Measurements from ENCODE around the gene PDGFD.

PDGFD gene

GRCh38 chr11:103959279-103959942 is 204.5 kb downstream of the PDGFD start:
- DNase-seq (ENCODE audit: low spot score): no peak

DNA sequence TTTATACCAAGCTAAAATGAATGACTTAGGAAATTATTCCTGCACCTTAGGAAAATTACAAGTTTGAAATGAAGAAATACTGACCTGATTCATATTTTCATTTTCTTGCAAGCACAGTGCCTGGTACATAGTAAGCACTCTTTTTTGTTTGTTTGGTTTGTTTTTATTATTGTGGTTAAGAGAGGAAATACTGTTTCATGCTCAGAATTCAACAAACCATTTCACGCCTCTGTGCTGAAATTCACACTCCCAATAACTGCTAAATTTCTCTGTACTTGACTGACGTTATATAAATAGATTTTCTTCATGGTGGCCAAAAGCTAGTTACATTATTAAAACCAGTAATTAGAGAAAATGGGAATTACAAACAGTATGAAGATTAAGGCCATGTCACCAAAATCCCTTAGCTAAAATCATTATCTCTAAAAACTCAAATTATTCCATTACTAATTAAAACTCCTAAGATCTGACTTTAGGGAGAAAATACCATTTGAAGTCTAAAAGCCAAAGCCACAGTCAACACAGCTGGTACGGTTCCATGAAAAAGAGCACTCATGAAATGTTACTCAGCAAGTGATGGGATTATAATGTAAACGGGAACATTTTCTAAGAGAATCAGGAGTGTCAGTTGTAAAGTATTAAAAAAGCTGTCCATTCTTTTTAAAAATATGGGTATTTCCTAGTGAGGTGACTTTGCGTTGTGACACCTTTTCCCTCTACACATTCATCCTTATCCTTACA is 205.3 kb downstream of the PDGFD start:
- no peak for DNase-seq (ENCODE audit: low spot score)

GRCh38 chr11:103953797-103954486 is 210.0 kb downstream of the PDGFD start:
- DNase-seq (ENCODE audit: low spot score): no peak

DNA sequence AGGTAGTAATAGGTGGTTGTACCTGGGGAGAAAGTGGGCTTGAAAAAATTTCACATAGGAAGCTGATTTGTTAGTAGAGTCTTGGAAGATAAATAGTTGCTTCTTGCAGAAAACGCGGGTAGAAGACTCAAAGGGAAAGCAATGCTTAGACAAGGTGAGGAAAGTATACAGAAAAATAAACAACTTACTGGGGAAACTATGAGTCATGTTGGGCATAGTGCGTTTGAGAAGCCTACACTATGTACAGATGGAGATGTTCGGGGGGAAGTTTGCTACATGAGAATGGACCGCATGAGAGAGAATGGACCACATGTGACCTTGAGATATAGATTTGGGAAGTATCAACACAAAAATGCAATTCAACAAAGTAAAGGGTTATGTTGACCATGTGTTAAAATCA is 214.2 kb downstream of the PDGFD start:
- DNase-seq (ENCODE audit: low spot score): no peak

GRCh38 chr11:103948187-103948763 is 215.7 kb downstream of the PDGFD start:
- DNase-seq (ENCODE audit: low spot score): peak; percentile 39

DNA sequence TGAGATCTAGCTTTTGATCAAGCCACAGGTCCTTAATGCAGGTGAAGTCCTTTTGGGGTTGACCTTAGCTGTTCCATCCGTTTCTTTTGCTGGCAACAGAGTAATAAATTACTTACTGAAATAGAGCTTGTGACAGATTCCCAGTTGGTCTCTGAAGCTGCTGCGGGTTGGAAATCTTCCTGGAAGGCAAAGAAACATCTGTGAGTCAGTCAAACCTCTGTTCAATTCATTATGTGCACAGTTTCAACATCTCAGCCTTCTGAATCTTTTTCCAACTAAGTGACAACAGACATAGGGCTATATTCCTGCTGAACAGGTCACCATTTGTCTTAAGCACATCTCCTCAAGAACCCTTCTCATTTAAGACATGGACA is 216.4 kb downstream of the PDGFD start:
- DNase-seq (ENCODE audit: low spot score): no peak

DNA sequence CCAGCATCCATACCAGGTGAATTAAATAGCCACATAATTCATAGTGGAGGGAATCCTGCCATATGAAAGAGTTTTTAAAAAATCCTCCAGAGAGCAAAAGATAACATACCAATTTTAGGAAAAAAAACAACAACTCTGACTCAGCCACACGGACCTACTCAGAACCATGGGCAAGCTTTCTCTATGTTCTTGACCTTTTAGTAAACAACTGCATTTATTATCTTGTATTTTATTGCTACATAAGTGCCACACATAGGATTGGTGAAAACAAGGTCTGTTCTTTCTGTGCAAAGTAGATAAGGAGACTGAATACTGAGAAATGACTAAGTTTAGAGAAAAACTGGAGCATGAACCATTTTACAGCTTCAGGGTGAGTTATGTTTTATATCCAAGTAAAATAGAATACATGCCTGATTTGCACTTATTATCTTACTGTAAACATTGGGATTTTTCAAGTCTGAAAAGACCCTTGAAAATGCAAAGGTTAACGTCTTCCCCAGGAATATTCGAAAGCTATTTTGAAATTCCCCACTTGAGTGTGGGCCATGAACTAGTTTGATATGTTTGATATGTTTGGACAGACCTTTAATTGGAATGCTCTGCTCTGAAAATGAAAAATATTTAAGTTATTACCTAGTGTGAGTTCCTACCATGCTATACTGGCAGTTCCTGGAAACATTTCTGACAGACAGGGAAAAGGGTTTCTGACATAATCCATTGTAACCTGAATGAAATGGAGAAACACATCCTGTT is 217.0 kb downstream of the PDGFD start:
- no peak for DNase-seq (ENCODE audit: low spot score)

GRCh38 chr11:103944251-103944940 is 219.6 kb downstream of the PDGFD start:
- no peak for DNase-seq (ENCODE audit: low spot score)

DNA sequence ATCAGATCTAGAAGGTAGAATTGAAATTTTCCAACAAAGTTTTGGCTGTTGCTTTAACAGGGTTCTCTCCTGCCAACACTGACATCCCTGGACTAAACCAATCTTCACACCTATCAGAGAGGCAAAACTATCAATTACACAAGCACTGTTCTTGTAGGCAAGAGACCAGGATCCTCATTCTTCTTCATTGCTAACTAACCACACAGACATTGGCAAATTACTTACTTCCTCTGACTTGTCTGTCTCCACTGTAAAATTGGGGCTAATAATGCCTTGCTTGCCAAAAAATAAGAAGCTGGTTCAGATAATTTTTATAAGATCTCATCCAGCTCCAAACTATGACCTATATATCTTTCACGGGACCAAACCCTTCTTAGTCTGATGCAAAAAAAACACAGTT is 221.3 kb downstream of the PDGFD start:
- DNase-seq (ENCODE audit: low spot score): no peak

GRCh38 chr11:103940551-103940950 is 223.4 kb downstream of the PDGFD start:
- no peak for DNase-seq (ENCODE audit: low spot score)

GRCh38 chr11:103939694-103940093 is 224.3 kb downstream of the PDGFD start:
- no peak for DNase-seq (ENCODE audit: low spot score)

- DNase-seq (ENCODE audit: low spot score): no peak
These were observed 227.9 kb downstream of the PDGFD start for GRCh38 chr11:103936059-103936458.

DNA sequence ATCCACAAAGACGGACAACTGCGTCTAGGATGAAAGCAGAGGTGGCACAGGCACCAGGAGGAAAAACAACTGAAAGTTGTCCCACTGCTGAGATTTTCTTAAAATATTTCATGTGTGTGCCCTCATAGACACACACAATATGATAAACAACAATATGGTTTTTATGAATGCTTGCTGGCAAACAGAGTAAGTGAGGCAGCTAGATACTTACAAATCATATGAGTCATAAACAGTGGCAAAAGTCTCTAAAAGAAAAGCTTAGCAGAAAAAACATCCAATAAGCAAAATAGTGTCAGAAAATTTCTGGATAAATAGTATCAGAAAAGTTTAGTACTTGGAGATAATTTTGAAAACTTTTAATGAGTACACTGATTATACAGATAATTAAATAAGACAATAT is 228.7 kb downstream of the PDGFD start:
- no peak for DNase-seq (ENCODE audit: low spot score)

DNA sequence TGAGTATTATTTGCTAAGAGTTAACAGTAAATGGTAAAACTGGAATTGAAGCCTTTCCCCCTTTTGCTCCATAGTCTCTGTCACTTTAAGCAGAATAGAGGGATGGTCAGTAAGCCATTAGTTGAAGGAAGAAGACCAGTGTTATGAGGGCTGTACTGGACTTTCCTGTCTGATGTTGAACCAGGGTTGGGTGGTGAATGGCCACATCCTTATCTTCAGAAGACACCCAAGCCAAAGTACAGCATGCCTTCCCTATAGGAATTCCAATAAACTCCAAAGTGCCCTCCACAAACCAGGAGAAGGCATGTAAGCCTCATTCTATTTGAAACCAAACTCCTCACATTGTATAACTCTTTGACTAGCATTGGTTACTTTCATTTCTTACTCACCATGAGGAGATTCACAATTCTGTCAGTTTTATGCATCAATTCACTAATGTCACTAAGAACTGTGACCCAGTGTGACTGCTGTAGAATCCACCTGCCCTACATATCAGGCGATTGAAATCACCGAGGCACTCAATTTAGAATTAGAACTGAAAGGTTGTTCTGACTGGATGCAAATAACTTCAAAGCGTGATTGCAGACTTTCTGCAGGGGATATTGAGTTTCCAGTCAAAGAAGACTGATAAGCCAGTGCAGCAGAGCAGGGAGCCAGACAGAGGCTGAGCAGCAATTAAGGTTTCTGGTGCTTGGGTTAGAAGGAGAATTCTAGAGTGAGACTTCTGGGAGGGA is 234.6 kb downstream of the PDGFD start:
- peak; percentile 18 for DNase-seq (ENCODE audit: low spot score)

- DNase-seq (ENCODE audit: low spot score): peak; percentile 20
These were observed 235.2 kb downstream of the PDGFD start for GRCh38 chr11:103928802-103929161.

GRCh38 chr11:103928040-103928801 is 235.7 kb downstream of the PDGFD start:
- DNase-seq (ENCODE audit: low spot score): peak; percentile 51

DNA sequence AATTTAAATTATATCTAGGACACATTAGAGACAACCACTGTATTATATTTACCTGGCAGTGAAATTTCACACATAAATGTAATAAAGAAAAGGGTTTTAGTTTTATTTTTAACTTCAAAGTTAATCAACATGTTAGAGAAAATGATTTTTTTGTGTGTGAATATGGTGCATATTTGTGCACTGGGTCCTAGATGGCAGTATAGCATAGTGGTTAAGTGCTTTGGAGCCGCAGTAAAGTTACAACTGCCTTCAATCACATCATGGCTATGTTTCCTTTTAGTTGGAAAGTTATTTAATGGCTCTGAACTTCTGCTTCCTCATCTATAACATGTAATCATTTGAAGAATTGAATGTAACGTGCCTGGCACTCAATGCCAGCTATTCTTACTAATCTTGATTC is 236.4 kb downstream of the PDGFD start:
- peak; percentile 10 for DNase-seq (ENCODE audit: low spot score)

DNA sequence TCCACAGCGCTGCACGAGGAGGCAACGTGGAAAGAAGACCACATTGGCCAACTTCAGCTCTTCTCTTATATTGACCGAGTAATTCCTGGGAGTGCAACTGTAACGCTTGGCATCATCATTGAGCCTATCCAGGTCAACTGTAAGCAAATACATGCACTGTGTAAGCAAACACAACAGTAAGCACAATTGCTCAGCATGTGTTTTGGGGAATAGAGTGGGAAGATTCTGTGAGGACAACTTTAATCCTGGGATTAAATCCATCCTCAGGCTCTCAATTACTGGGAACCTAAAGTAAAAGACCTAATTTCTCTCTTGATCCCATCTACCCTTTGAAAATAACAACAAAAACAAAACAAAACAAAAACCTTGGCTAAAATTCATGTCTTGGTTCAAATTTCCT is 237.0 kb downstream of the PDGFD start:
- no peak for DNase-seq (ENCODE audit: low spot score)

- no peak for DNase-seq (ENCODE audit: low spot score)
These were observed 239.6 kb downstream of the PDGFD start for GRCh38 chr11:103924166-103925013.
